HG03039 (cell line): Measurements from ENCODE around the gene PPP6R1.

Experiments used
- ATAC-seq: cut with Tn5 transposase; IDR thresholded peaks from one replicate; pipeline ENCODE4 v1.9.1; 2021; ENCODE audit warnings: mild to moderate bottlenecking, moderate library complexity; ENCODE audit not compliant: unreplicated experiment

Gene PPP6R1

GRCh38 chr19:55244004-55244680, 14.7 kb downstream of the PPP6R1 start:
- ATAC-seq, result no peak

GRCh38 chr19:55242517-55242916, 16.3 kb downstream of the PPP6R1 start:
- ATAC-seq, result no peak

- ATAC-seq, result no peak
Observed at GRCh38 chr19:55241935-55242464, 16.8 kb downstream of the PPP6R1 start.

GRCh38 chr19:55241143-55241934, 17.5 kb downstream of the PPP6R1 start:
- ATAC-seq, result no peak

GRCh38 chr19:55240713-55241020, 18.1 kb downstream of the PPP6R1 start:
- no peak for ATAC-seq

- ATAC-seq, result no peak
Observed at GRCh38 chr19:55239004-55239403, 19.8 kb downstream of the PPP6R1 start.

- no peak for ATAC-seq
Observed at GRCh38 chr19:55238030-55238429, 20.8 kb downstream of the PPP6R1 start.

- ATAC-seq, result no peak
Observed at GRCh38 chr19:55232986-55233385, 25.8 kb downstream of the PPP6R1 start.

GRCh38 chr19:55232286-55232602, 26.6 kb downstream of the PPP6R1 start:
- ATAC-seq, result no peak

- no peak for ATAC-seq
Observed at GRCh38 chr19:55231391-55232285, 27.2 kb downstream of the PPP6R1 start.

GRCh38 chr19:55230780-55231179, 28.0 kb downstream of the PPP6R1 start:
- no peak for ATAC-seq

GRCh38 chr19:55230329-55230728, 28.5 kb downstream of the PPP6R1 start:
- ATAC-seq, result no peak

- no peak for ATAC-seq
Observed at GRCh38 chr19:55229789-55230182, 29.0 kb downstream of the PPP6R1 start.

GRCh38 chr19:55229145-55229788, 29.6 kb downstream of the PPP6R1 start:
- no peak for ATAC-seq

GRCh38 chr19:55228403-55229031, 30.3 kb downstream of the PPP6R1 start, which contains the start of gene TMEM86B:
TSS of gene TMEM86B (minus strand) at chr19:55228763. CDS start at chr19:55228741, 22 bp downstream.
- ATAC-seq, result no peak

- ATAC-seq, result no peak
Observed at GRCh38 chr19:55228015-55228391, 30.8 kb downstream of the PPP6R1 start.

GRCh38 chr19:55227241-55228014, 31.4 kb downstream of the PPP6R1 start:
- no peak for ATAC-seq

- no peak for ATAC-seq
Observed at GRCh38 chr19:55226788-55227187, 32.0 kb downstream of the PPP6R1 start.

- no peak for ATAC-seq
Observed at GRCh38 chr19:55226273-55226672, 32.5 kb downstream of the PPP6R1 start.
